GM21390 (cell line): ENCODE results near the gene FAM149B1.
"Not testable (repeated sequence)": the region's sequence is repeated elsewhere in the genome, so short reads cannot be mapped to it uniquely, and the experiment has no call there.

Experiments used
- ATAC-seq: cut with Tn5 transposase; IDR thresholded peaks from one replicate; pipeline ENCODE4 v1.9.1; 2021; ENCODE audit not compliant: unreplicated experiment

FAM149B1 gene

DNA sequence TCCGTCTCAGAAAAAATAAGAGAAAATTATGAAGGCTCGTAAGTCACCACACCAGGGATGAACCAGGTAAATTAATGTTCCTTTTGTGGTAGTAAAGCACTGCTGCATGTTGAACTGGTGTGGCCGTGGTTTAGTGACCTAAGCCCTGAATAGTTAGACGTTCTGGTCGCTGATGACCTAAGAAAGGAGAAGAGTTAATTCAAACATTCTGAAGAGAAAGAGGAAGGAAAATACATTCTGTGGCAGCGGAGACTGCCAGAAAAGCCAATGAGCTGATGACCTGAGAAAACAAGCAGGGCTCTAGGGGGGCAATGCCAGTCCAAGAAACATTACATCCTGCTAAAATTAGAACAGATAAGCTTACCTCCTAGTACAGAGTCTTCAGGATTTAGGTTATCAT is 61.6 kb downstream of the FAM149B1 start:
- no peak for ATAC-seq

DNA sequence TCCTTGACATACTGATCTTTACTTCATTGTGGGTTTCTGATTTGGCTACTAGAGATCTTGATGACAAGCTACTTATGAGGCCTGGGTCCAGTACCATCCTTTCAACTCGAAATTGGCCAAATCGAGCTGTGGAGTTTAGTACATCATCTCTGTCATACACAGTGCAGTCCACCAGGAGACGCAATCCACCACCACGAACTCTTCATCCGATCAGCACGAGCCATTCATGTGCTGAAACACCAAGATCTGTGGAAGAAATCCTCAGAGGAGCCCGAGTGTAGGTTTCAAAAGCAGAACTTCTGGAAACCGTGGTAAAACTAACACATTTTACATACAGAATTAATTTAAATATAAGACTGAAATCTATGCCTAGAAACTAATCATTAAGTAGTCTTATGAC is 65.0 kb downstream of the FAM149B1 start:
- no peak for ATAC-seq

DNA sequence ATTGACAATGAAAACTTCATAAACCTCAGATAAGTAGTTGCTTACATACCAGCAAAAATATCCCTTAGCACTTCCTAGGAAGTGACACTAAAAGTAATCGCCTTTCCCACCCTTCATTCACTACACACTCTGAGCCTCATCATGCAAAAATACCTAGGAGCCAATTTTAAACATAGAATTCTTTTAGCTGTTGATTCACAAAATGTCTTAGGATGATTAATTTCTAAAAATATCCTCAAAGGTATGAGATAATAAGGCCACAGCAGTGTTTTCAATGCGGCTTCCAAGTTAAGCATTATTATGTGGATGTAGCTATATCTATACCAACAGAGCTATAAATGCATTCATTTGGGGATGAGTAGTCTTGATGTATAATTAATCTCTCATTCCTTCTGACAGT is 66.0 kb downstream of the FAM149B1 start:
- no peak for ATAC-seq

DNA sequence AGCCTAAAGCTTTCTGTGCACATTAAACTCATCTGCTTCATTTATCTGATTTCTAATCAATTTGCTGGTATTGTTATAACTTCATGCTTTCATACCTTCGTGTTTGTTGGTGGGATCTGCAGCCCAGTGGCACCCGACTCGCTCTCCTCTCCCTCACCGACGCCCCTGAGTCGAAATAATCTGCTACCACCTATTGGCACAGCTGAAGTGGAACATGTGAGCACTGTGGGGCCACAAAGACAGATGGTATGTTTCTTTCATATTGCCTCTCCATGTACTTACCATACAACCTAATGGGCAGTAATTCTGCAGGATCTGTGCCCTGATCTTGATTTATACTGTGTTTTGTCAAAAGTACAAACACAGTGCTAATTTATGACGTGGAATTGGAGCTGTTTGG is 66.8 kb downstream of the FAM149B1 start:
- no peak for ATAC-seq

DNA sequence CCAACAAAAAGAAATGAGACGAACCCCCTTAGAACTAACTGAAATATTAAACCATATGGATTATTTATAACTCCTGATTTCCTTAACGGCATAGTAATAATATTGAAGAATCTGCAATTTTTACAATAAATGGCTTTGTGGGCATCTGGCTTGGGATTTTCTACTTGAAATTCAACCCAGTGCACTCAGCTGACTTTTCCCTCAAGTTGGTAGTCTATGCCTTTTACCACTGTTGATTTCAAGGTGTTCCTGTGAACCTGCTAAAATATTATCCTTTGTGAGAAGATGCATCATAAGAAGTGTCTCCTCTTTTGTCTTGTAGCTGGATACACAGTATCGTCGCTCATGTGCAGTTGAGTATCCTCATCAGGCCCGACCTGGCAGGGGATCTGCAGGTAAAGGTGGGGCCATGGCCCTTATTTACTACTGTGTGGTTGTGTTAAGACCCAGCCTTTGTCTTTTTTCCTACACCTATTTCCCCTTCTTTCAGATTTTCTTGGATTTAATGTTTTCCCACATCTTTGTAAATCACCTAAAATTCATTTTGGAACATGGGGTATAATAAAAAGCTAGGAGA is 71.2 kb downstream of the FAM149B1 start:
- ATAC-seq, result no peak

DNA sequence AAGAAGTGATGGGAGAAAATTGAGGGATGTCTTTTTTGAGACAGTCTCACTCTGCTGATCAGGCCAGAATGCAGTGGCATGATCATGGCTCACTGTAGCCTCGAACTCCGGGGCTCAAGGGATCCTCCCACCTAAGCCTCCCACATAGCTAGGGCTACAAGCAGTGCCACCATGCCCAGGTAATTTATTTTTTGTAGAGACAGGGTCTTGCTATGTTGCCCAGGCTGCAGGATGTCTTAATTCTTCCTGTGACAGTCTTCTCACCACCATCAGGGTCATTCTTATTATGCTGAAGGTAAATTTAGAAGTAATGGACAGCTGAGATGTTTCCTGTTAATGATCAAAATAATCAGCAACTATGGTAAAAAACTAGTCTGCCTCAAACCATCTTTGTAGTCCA is 72.0 kb downstream of the FAM149B1 start:
- no peak for ATAC-seq

DNA sequence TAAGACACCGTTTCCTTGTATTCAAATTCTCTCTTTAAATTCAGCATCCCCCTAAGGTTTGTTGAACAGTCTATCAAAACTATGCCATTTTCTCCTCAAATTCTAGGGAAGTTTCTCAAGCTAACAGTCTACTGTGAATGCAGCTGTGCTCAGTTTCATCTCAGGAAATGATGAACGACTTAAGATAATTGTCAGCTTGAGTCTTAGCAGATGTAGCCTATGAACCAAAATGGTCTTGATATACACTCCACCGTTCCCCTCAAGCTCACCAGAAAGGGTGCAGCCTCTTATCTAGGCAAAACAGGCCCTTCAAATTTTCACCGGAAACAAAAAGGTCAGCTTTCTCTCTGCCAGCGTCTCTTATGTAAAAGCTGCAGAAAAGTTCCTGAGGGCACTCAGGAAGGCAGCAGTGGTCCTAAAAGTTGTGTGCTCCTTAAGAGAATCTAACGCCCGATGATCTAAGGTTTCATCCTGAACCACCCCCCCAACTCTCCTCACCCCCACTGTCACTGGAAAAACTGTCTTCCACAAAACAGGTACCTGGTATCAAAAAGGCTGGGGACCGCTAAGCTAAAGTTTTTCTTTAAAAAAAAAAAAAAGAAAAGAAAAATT is 77.1 kb downstream of the FAM149B1 start:
- ATAC-seq, result no peak

DNA sequence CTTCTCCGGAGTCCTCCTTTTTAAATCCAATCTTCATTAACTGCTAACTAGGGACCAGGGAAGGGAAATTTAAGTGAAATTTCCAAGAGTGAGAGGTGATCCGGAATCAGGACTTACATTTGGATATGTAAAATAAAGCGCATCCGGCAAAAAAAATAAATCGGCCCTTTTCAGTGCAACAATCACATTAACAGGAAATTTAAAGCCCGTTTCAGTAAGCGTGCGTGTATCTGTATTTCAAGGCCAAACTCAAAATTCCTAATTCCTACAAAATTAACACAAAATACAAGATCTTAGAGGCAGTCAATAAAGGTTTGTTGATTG is 78.4 kb downstream of the FAM149B1 start:
- no peak for ATAC-seq

DNA sequence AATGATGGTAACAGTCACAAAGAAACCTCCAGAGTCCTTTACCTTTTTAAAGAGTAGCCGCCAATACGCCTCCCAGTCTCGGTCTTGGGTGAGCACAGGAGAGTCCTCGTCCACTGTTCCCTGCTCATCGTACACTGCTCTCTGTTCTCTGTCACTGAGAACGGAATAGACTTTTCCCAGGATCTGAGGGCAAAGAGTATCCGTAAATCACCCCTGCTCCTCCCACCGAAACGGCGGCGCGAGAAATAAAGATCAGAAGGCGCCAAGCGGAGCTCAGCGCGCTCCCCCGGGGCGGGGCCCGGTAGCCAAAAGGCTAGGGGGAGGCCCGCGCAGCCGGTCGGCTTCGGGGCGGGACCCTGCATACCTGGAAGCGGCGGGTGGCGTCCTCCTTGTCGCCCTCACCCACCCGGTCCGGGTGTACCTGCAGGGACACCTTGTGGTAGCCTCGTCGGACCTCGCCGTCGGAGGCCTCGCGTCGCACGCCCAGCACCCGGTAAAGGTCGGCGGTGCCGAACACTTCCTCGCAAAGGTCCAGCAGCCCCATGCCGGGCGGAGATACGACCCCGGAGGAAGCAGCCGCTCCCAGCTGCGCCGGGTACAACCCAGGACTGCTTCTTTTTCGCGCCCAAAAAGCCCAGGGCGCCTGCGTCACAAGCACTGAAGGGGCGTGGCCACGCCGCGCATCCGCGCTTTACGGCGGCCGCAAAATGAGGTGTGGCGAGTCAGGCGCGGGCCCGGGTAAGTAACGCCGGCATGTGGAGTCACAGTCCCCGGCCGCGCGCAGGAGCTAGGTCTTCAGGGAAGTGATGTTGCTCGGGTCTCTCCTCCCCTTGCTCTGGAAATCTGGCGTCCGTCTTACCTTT is 79.0 kb downstream of the FAM149B1 start, which contains the start of gene DNAJC9:
Gene DNAJC9, minus strand, starts transcription at position 610 of the 863 bp plus-strand sequence. Its CDS starts 66 bp downstream, at position 544.
- ATAC-seq, result peak; percentile 83

DNA sequence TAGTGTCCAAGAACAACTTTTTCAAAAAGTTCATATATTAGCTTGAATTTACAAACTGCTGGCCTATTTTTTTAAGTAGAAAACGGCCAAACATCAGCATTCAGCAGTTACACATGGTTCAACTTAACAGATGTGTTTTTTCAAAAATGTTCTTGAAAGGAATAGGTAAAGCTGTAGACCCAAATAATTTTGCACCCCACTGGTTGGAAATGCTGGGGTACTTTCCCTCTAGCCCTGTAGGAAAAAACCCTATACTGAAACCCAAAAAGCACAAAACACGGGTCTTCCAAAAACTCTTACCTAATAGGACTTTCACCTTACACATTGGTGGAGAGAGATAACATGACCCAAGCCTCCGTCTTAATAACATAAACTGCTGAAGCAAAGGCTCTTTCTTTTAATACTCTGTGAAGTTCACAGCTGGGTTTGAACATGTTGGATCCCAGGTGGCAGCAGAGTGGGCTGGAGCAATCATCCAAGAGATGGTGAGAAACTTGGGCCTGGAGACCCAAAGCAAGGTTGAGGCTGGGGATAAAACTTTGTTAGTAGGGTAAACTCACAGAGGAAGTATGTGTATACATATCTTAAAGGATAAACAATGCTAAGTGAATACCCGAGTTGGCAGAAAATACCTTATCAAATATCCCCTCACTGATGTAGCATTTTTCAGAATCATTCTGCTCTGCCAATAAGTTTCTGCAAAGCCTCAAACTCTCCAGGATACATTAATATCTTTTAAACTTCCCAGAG is 79.8 kb downstream of the FAM149B1 start:
- no peak for ATAC-seq

DNA sequence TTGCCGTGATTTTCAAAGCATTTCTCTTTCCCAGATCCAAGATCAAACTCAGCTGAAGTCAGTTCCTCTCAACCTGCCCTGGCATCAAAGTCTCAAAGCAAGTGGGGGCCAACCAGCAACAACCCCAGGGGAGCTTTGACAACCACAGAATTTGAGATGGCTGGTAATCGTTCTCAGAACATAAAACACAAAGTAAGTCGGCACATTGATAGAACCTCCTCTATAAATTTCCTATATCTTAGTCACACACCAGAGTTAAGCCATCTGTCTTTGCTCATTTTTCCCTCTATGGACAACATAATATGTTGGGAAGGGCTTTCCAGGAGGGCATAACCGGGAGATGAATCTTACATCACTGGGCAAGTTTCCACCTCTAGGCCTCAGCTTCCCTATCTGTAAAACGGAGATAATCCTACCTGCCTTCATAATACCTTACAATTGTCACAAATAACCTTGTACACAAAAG is 80.4 kb downstream of the FAM149B1 start:
- ATAC-seq, result no peak

DNA sequence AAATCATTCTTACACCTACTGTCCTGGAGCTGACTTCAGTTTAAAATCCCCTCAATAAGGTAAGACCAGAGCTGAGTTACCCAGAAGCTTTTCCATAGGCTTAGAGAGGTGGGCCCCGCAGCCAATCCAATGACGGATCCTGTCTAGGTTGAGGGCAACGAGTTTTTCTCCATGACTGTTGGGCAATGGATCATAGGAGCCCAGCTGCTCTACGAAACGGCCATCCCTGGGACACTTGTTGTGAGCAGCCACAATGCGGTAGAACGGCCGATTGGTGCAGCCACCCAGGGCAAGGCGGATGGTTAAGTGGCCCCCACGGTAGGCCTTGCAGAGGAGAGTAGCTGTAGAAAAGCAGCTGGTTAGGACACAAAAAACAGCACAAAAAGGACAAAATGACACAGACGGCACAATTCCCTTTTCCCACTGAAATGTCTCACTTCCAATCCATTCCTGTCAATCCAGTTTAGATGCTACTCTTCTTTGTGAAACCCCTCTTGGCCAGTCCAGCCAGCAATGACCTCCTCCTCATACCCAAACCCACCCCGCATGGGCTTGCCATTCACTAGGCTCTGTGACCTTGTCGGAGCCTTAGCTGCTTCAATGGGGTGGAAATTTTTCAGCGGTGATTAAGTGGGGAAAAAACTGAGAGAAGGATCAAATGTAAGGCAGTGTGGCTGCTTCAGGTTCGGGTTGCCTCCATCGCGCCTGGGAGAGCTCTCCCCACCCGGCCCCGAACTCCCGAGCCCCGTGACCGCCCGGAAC is 83.9 kb downstream of the FAM149B1 start:
- ATAC-seq, result peak; percentile 35

DNA sequence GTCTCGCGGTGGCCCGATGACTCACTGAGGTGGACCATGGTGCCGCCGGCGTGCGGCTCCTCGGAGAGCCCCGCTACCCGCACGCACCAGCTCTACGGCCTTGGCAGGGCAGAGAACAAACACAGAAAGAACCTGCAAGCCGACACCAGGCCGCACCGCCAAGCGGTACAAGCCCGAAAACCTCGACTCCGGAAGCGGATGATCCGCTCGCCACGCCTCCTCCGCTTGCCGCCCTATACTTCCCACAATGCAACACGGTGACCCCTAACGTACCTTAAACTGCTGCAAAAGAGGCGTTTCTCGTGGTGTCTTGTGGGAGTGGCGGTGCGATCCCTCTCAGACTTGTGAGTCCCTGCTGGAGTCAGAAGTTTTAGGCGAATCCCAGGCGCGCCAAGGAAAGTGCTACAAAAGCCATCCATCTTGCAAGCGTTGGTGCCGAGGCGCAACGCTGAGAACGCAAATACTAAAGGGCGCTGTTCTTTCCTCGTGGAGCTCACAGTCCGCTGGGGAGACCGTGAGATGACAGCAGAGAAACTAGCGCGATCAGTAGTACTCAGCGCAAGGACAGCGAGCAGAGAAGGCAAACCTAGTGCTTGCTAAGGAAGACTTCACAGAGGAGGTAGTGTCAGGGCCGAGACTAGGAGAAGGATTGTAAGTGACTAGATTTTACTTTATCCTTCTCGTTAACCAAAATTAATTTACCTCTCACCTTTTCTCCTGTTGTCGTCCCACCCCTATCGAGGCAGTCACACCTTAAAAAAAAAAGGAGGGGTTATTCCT is 84.7 kb downstream of the FAM149B1 start, which contains the start of gene MRPS16:
Gene MRPS16, minus strand, starts transcription at position 200 of the 780 bp plus-strand sequence. Its CDS starts 162 bp downstream, at position 38.
- peak; percentile 77 for ATAC-seq

DNA sequence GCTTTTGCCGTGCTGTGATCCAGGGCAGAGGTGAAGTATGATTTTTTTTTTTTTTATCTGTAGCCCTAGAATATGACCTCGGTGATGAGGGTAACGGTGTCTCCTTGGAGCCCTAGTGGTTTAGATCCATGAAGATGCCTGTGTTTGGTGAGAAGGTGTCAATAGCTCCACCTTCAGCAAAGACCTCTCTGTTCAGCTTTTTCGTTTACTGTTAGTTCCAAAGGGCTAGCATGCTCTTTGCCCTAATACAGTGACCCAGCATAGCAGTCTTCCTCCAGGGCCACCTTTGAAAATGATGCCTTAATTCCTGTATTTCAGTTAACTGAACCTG is 85.3 kb downstream of the FAM149B1 start:
- no peak for ATAC-seq

DNA sequence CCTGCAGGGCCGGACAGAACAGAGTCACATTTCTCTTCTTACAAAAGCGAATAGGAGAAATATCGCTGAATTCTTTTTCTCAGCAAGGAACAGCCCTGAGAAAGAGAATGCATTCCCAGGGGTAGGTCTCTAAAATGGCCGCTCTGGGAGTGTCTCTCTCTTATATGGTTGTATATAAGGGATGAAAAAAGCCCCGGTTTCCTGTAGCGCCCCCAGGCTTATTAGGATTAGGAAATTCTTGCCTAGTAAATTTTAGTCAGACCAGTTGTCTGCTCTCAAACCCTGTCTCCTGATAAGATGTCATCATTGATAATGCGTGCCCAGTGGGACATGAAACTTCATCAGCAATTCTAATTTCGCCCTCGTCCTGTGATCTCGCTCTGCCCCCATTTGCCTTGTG is 90.7 kb downstream of the FAM149B1 start:
- not testable (repeated sequence) for ATAC-seq

DNA sequence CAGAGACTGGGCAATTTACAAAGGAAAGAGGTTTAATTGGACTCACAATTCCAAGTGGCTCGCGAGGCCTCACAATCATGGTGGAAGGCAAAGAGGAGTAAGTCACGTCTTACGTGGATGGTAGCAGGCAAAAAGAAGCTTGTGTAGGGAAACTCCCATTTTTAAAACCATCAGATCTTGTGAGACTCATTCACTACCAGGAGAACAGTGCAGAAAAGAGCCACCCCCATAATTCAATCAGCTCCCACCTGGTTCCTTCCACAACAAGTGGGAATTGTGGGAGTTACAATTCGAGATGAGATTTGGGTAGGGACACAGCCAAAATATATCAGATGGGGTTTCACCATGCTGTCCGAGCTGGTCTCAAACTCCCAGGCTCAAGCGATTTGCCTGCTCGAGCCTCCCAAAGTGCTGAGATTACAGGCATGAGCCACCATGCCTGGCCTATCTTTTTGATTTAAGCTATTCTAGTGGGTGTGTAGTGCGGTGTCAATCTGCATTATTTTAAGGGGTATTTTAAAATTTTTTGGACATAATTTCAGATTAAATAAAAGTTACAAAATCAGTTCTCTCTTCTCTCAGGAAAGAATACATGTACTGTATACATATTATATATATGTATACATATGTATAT is 93.6 kb downstream of the FAM149B1 start:
- no peak for ATAC-seq

DNA sequence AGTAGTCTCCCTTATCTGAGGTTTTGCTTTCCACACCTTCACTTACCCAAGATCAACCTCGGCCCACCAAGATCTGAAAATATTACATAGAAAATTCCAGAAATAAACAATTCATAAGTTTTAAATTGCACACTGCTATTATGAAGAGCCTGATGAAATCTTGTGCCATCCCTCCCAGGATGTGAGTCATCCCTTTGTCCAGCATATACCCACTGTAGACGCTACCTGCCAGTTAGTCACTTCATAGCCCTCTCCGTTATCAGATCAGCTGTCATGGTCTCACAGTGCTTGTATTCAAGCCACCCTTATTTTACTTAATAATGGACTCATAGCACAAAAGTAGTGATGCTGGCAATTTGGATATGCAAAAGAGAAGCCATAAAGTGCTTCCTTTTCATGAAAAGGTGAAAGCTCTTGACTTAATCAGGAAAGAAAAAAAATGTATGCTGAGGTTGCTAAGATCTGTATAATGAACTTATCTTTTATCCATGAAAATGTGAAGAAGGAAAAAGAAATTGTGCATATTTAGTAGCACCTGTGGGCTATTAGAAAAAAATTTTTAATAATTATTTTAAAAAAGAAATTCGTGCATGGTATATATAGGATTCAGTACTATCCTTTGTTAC is 94.3 kb downstream of the FAM149B1 start:
- no peak for ATAC-seq

DNA sequence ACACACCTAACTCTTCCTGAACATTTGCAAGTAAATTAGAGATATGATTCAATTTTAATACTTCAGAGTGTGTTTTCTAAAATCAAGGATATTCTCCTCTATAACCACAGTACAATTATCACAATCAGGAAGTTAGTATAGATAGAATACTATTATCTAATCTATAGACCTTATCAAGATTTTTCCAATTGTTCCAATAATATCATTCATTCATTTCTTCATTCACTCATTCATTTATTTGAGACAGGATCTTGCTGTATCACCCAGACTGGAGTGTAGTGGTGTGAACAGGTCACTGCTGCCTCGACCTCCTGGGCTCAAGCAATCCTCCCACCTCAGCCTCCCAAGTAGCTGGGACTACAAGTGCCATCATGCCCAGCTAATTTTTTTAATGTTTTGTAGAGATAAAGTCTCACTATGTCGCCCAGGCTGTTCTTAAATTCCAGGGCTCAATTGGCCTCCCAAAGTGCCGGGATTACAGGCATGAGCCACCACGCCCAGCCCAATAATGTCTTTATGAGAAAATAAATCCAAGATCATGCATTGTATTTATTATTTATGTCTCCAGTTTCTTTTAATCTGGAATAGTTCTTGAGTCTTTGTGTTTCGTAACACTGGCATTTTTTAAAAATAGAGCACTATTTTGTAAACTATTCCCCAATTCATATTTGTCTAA is 95.1 kb downstream of the FAM149B1 start:
- ATAC-seq, result no peak
